ENCODE data around the gene MISP. TPM values are rescaled to one million over a fixed set of nuclear protein-coding genes. Genes with fewer than 3 reads are reported as not detected.
A peak's percentile ranks its signal among the peaks of the same experiment; 100 is the strongest.

Gene MISP
- total and polyA plus RNA-seq, 2 of the 4 experiments (the other 2 are of a cell fraction): not detected

DNA sequence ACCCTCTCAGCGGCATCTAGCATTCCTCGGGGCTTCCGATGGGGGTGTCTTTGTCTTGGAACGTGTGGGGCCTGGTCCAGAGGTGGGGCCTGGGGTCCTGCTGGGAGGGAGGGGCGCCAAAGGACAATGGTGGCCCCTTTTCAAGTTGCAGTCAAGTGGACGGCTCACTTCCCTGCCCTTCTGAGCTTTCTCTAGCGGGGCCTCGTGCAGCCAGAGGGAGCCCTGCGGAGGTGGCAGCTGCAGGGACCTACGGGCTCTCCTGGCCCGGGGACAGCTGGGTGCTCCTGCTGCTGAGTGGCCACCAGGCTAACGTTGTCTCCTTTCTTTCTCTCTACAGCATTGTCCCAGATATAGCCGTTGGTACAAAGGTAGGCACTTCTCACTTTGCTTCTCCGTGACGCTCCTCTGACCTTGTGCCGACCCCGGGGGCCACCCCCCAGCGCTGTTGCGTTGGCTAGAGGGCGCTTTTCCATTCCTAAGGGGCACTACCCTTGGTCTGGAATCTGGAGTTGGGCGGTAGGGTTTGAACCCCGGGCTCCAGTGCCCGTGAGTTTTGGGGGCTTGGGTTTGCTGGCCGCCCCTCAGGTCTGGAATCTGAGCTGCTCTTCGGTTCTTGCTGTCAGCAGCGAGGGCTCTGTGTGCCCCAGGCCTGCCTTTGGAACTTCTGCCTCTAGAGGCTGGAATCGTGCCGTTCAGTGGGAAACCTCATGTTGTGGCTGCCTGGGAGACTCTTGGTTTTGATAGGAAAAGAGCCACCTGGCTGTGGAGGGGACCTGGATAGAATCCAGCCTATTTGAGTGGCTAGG, 48.4 kb downstream of the MISP start:
- peak; percentile 49 for DNase-seq
- H2AK9ac ChIP-seq (replicated peaks; ENCODE audit: low read depth, low read length, poor library complexity): peak overlapping the region; percentile 56
- H4K5ac ChIP-seq (ENCODE audit: low read depth, low read length): no peak overlapping the region
- peak overlapping the region; percentile 81 for H3K56ac ChIP-seq (ENCODE audit: extremely low read depth, insufficient read depth, low read length)
- ChIA-PET CTCF (no interaction called here), POLR2A (ENCODE audit: unreplicated experiment) (no interaction called here)
- H3K9ac ChIP-seq (ENCODE audit: low read depth, low read length): peak overlapping the region; percentile 98
- peak overlapping the region; percentile 85 for H3K27ac ChIP-seq (ENCODE audit: insufficient read depth, low read length)
- WGBS, 2 experiments (ENCODE audit: extremely low coverage in 2 of 2, insufficient read length in 1 of 2): 4% methylated on average over 7 of the region's 28 CpGs; no CpG with 5 or more reads in 1 of the 2 experiments
- H3K14ac ChIP-seq (replicated peaks; ENCODE audit: low read depth, low read length): peak overlapping the region; percentile 44; the same call in 1 of the 2 replicates
- dilution Hi-C loops (cut with HindIII; ENCODE audit: low sequenced_read_pairs, unreplicated experiment): no loop called here
- no peak overlapping the region for H2BK15ac ChIP-seq (ENCODE audit: low read depth, low read length)
- no peaks in the 10 kb centered on the region for H3K27me3 ChIP-seq (ENCODE audit: control insufficient read depth, insufficient read depth, low read length)
- no peak for ATAC-seq (ENCODE audit: low read depth)
- no peak overlapping the region for H2BK120ac ChIP-seq (ENCODE audit: low read depth, low read length)
- H3K9me3 ChIP-seq (ENCODE audit: control insufficient read depth, insufficient read depth, low read length): no peaks in the 10 kb centered on the region
- H3K23ac ChIP-seq (ENCODE audit: low read depth, low read length): peak overlapping the region; percentile 48
- peaks cover 0 to 11% of the 10 kb centered on the region in 2 experiments; a peak in 1 of 4 replicates for H3K79me1 ChIP-seq (ENCODE audit: low read depth in 1 of 2, low read length in 2 of 2)
- H3K4me1 ChIP-seq (ENCODE audit: control insufficient read depth, insufficient read depth, low read length): peaks cover 30% of the 10 kb centered on the region
- peak overlapping the region; percentile 11; the same call in 1 of the 2 replicates for H3K4ac ChIP-seq (ENCODE audit: low read depth, low read length)
- in situ Hi-C loops (cut with MboI; ENCODE audit: low sequenced_read_pairs): no loop called here
- no peak overlapping the region for H4K91ac ChIP-seq (ENCODE audit: insufficient read depth, low read depth, low read length)
- no peak for TF ChIP-seq CHD1 (IDR thresholded peaks at IDR 0.05; ENCODE audit: low read depth, low read length)
- TF ChIP-seq, protein P1, sequence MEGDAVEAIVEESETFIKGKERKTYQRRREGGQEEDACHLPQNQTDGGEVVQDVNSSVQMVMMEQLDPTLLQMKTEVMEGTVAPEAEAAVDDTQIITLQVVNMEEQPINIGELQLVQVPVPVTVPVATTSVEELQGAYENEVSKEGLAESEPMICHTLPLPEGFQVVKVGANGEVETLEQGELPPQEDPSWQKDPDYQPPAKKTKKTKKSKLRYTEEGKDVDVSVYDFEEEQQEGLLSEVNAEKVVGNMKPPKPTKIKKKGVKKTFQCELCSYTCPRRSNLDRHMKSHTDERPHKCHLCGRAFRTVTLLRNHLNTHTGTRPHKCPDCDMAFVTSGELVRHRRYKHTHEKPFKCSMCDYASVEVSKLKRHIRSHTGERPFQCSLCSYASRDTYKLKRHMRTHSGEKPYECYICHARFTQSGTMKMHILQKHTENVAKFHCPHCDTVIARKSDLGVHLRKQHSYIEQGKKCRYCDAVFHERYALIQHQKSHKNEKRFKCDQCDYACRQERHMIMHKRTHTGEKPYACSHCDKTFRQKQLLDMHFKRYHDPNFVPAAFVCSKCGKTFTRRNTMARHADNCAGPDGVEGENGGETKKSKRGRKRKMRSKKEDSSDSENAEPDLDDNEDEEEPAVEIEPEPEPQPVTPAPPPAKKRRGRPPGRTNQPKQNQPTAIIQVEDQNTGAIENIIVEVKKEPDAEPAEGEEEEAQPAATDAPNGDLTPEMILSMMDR (conservative IDR thresholded peaks at IDR 0.05; ENCODE audit: low read depth, low read length): peak; percentile 36; the same call in 1 of the 2 replicates
- H3K36me3 ChIP-seq (ENCODE audit: control insufficient read depth, insufficient read depth, low read length): peaks cover 38% of the 10 kb centered on the region
- H3K4me3 ChIP-seq (ENCODE audit: insufficient read depth, low read depth, low read length): peak overlapping the region; percentile 94
- no peak overlapping the region for H4K8ac ChIP-seq (ENCODE audit: low read depth in 2 of 2, low read length in 2 of 2)
- H2AK5ac ChIP-seq (ENCODE audit: low read depth, low read length): no peak overlapping the region
- H2AFZ ChIP-seq (replicated peaks; ENCODE audit: low read length, poor library complexity): peak overlapping the region; percentile 26
- peak overlapping the region; percentile 96 for H3K4me2 ChIP-seq (ENCODE audit: low read depth, low read length)
- H2BK5ac ChIP-seq (ENCODE audit: low read depth, low read length, poor library complexity, severe bottlenecking): peak overlapping the region; percentile 48
- H3K18ac ChIP-seq (ENCODE audit: low read depth, low read length): no peak overlapping the region
- BruUV-seq (replicated peaks): no TSS peak
- H3K9me1 ChIP-seq (ENCODE audit: insufficient read depth, low read length): peaks cover 11% of the 10 kb centered on the region; the same call in 1 of the 2 replicates
- H4K20me1 ChIP-seq (ENCODE audit: insufficient read depth, low read length): peaks cover 64% of the 10 kb centered on the region
- no peak overlapping the region for H2BK20ac ChIP-seq (ENCODE audit: low read depth, low read length)
- intact Hi-C loops (cut with micrococcal nuclease): loop anchor here (2.0 kb wide), 1 partner anchor 28 kb away; no protein-coding TSS in a partner anchor
